GM13976 (cell line): Measurements from ENCODE around the gene CCBE1.
"Not testable (repeated sequence)": the region's sequence is repeated elsewhere in the genome, so short reads cannot be mapped to it uniquely, and the experiment has no call there.

Source experiments
- DNase-seq: peaks from one replicate; pipeline ENCODE4 v3.0.0; 2012; ENCODE audit warnings: low spot score
- CTCF ChIP-seq: IDR thresholded peaks from 2 replicates; pipeline ENCODE4 v1.5.1; 2012; ENCODE audit warnings: borderline replicate concordance, mild to moderate bottlenecking; ENCODE audit not compliant: insufficient read depth; ENCODE audit errors: extremely low read depth, missing control alignments, control extremely low read depth
- in situ Hi-C: fragments of 300-500 bp; cut with MboI; formaldehyde crosslinking; loops from one replicate; pipeline ENCODE4 v1.12.0; 2022; ENCODE audit warnings: low sequenced_read_pairs, mixed read lengths, inconsistent platforms; ENCODE audit not compliant: unreplicated experiment

Gene CCBE1

DNA sequence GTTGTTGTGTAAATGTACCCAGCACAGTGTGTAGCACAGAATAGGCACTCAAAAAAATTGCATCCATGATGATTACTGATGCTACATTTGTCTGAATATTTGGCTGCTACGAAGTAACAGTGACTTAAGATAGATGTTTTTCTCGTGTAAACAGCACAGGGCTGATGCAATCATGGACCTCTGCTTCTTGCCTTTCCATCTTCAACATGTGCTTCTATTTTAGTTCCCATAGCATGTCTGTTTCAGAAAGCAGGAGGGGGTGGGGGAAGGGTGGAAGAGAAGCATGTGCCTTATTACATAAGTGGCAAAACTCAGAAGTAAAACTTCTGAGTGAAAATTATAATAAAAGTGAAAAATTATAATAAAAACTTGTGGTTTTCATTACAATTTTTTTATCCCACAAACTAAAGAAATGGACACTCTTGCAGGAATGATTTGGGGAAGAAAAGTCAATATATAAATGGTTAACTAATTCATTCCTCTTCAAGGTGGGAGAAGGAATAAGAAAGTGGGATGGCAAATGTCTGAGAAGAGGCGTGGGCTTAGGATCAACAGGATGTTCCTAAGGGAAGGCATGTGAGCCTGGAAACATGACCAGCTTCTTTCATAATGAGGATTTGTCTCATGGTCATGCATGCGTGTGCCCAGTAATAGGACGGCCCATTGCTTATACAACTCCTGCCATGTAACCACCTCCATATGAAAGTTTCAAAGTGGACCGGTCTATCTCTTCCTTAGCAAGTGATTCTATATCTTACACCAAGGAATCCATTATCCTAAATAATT is 27.2 kb downstream of the CCBE1 start:
- DNase-seq, result no peak
- in situ Hi-C loops, result no loop called here
- TF ChIP-seq CTCF, result no peak

GRCh38 chr18:59667488-59667887 is 29.7 kb downstream of the CCBE1 start:
- no peak for TF ChIP-seq CTCF
- DNase-seq, result no peak
- in situ Hi-C loops, result no loop called here

DNA sequence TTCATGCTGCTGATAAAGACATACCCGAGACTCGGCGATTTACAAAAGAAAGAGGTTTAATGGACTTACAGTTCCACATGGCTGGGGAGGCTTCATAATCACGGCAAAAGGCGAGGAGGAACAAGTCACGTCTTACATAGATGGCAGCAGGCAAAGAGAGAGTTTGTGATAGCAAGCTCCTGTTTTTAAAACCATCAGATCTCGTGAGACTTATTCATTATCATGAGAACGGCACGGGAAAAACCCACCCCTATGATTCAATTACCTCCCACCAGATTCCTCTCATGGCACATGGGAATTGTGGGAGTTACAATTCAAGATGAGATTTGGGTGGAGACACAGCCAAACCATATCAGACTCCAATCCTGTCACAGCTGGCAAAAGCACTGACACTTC is 31.2 kb downstream of the CCBE1 start:
- in situ Hi-C loops, DNase-seq: not testable (repeated sequence)

- no peak for TF ChIP-seq CTCF
- in situ Hi-C loops, result no loop called here
These were observed 31.9 kb downstream of the CCBE1 start for GRCh38 chr18:59665057-59666006.

GRCh38 chr18:59664329-59664728 is 32.9 kb downstream of the CCBE1 start:
- in situ Hi-C loops, result no loop called here
- TF ChIP-seq CTCF, result no peak
- DNase-seq, result no peak

More at GRCh38 chr18:59665057-59666006, 31.9 kb downstream of the CCBE1 start:
- no peak for DNase-seq

GRCh38 chr18:59663096-59663495 is 34.1 kb downstream of the CCBE1 start:
- no peak for TF ChIP-seq CTCF

GRCh38 chr18:59661891-59662701 is 35.1 kb downstream of the CCBE1 start:
- TF ChIP-seq CTCF, result no peak
- in situ Hi-C loops, result no loop called here
- DNase-seq, result no peak

More at GRCh38 chr18:59663096-59663495, 34.1 kb downstream of the CCBE1 start:
- DNase-seq, result no peak
- in situ Hi-C loops, result no loop called here
